GM19035 (cell line): ENCODE measurements around the gene SSH2.
A peak's percentile ranks its signal among the peaks of the same experiment; 100 is the strongest.
"Not testable (repeated sequence)": the region's sequence is repeated elsewhere in the genome, so short reads cannot be mapped to it uniquely, and the experiment has no call there.

Experiments used
- ATAC-seq: cut with Tn5 transposase; IDR thresholded peaks from one replicate; pipeline ENCODE4 v1.9.1; 2021; ENCODE audit not compliant: unreplicated experiment

SSH2 gene

GRCh38 chr17:29746669-29747068 lies 183.4 kb downstream of the SSH2 start:
- ATAC-seq = no peak

- no peak for ATAC-seq
Observed at GRCh38 chr17:29744121-29744520, 185.9 kb downstream of the SSH2 start.

GRCh38 chr17:29742210-29742513 lies 187.9 kb downstream of the SSH2 start:
- no peak for ATAC-seq

- no peak for ATAC-seq
Observed at GRCh38 chr17:29740017-29740416, 190.0 kb downstream of the SSH2 start.

GRCh38 chr17:29734640-29735039 lies 195.4 kb downstream of the SSH2 start:
- ATAC-seq = no peak

- no peak for ATAC-seq
Observed at GRCh38 chr17:29733166-29733565, 196.9 kb downstream of the SSH2 start.

GRCh38 chr17:29732613-29733012 lies 197.4 kb downstream of the SSH2 start:
- ATAC-seq = no peak

GRCh38 chr17:29732209-29732608 lies 197.8 kb downstream of the SSH2 start:
- ATAC-seq = no peak

GRCh38 chr17:29731589-29731929 lies 198.5 kb downstream of the SSH2 start:
- no peak for ATAC-seq

GRCh38 chr17:29728490-29728889 lies 201.5 kb downstream of the SSH2 start:
- ATAC-seq = no peak

- ATAC-seq = no peak
Observed at GRCh38 chr17:29726715-29727252, 203.2 kb downstream of the SSH2 start.

GRCh38 chr17:29725408-29725807 lies 204.6 kb downstream of the SSH2 start:
- not testable (repeated sequence) for ATAC-seq

- no peak for ATAC-seq
Observed at GRCh38 chr17:29723278-29724047, 206.6 kb downstream of the SSH2 start.

GRCh38 chr17:29722411-29723198 lies 207.4 kb downstream of the SSH2 start:
- peak; percentile 83 for ATAC-seq

GRCh38 chr17:29720551-29720950 lies 209.5 kb downstream of the SSH2 start:
- ATAC-seq = no peak

GRCh38 chr17:29719469-29719868 lies 210.6 kb downstream of the SSH2 start:
- ATAC-seq = no peak

GRCh38 chr17:29718446-29719039 lies 211.5 kb downstream of the SSH2 start:
- ATAC-seq = no peak

GRCh38 chr17:29717817-29718216 lies 212.2 kb downstream of the SSH2 start:
- no peak for ATAC-seq

- no peak for ATAC-seq
Observed at GRCh38 chr17:29716566-29716965, 213.5 kb downstream of the SSH2 start.

GRCh38 chr17:29715680-29716079 lies 214.3 kb downstream of the SSH2 start:
- ATAC-seq = no peak

- ATAC-seq = no peak
Observed at GRCh38 chr17:29714146-29714545, 215.9 kb downstream of the SSH2 start.

- no peak for ATAC-seq
Observed at GRCh38 chr17:29713626-29714025, 216.4 kb downstream of the SSH2 start.
